ENCODE results near the gene FGF6.

The FGF6 gene

GRCh38 chr12:4424422-4424821, 21.2 kb downstream of the FGF6 start:
- Histone ChIP-seq H3K79me2 (ENCODE audit: control insufficient read depth, low read length) (no peaks in the 10 kb centered on the region), H3K27me3 (ENCODE audit: control insufficient read depth, low read length) (0 out of 2 replicates have a peak, but pooled peaks cover under 1% of the 10 kb centered on the region), H3K9me3 (ENCODE audit: control insufficient read depth, insufficient read depth, low read length) (no peaks in the 10 kb centered on the region), H3K4me3 (ENCODE audit: low read length) (no peak overlapping the region), H4K20me1 (ENCODE audit: control insufficient read depth, insufficient read depth, low read depth, low read length) (no peaks in the 10 kb centered on the region), H3K36me3 (ENCODE audit: control insufficient read depth, low read length) (no peaks in the 10 kb centered on the region), H3K27ac (ENCODE audit: low read depth, low read length) (no peak overlapping the region), H3K9me2 (replicated peaks; ENCODE audit: control insufficient read depth, low read length) (no peaks in the 10 kb centered on the region), H3K4me1 (ENCODE audit: control insufficient read depth, low read length) (no peaks in the 10 kb centered on the region), H3K4me2 (ENCODE audit: low read length) (no peak overlapping the region), H3F3A (ENCODE audit: control insufficient read depth, insufficient read depth) (no peaks in the 10 kb centered on the region)
- TF ChIP-seq, protein P1, sequence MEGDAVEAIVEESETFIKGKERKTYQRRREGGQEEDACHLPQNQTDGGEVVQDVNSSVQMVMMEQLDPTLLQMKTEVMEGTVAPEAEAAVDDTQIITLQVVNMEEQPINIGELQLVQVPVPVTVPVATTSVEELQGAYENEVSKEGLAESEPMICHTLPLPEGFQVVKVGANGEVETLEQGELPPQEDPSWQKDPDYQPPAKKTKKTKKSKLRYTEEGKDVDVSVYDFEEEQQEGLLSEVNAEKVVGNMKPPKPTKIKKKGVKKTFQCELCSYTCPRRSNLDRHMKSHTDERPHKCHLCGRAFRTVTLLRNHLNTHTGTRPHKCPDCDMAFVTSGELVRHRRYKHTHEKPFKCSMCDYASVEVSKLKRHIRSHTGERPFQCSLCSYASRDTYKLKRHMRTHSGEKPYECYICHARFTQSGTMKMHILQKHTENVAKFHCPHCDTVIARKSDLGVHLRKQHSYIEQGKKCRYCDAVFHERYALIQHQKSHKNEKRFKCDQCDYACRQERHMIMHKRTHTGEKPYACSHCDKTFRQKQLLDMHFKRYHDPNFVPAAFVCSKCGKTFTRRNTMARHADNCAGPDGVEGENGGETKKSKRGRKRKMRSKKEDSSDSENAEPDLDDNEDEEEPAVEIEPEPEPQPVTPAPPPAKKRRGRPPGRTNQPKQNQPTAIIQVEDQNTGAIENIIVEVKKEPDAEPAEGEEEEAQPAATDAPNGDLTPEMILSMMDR (IDR thresholded peaks at IDR 0.05; ENCODE audit: low read depth, low read length, poor library complexity, severe bottlenecking) = no peak

GRCh38 chr12:4423528-4424195, 22.0 kb downstream of the FGF6 start:
- no peak overlapping the region for H3K27ac ChIP-seq (ENCODE audit: low read depth, low read length)
- H3K9me3 ChIP-seq (ENCODE audit: control insufficient read depth, insufficient read depth, low read length) = no peaks in the 10 kb centered on the region
- no peaks in the 10 kb centered on the region; the same call in 1 of the 2 replicates for H4K20me1 ChIP-seq (ENCODE audit: control insufficient read depth, insufficient read depth, low read depth, low read length)
- H3K27me3 ChIP-seq (ENCODE audit: control insufficient read depth, low read length) = peaks cover 5% of the 10 kb centered on the region; the same call in 1 of the 2 replicates
- H3K79me2 ChIP-seq (ENCODE audit: control insufficient read depth, low read length) = no peaks in the 10 kb centered on the region
- H3K36me3 ChIP-seq (ENCODE audit: control insufficient read depth, low read length) = no peaks in the 10 kb centered on the region
- no peaks in the 10 kb centered on the region for H3F3A ChIP-seq (ENCODE audit: control insufficient read depth, insufficient read depth)
- no peak overlapping the region for H3K4me2 ChIP-seq (ENCODE audit: low read length)
- TF ChIP-seq, protein P1 (IDR thresholded peaks at IDR 0.05; ENCODE audit: low read depth, low read length, poor library complexity, severe bottlenecking) = no peak
- no peak for TF ChIP-seq EZH2phosphoT487 (IDR thresholded peaks at IDR 0.05; ENCODE audit: borderline replicate concordance, low read length)
- H3K4me1 ChIP-seq (ENCODE audit: control insufficient read depth, low read length) = no peaks in the 10 kb centered on the region
- H3K4me3 ChIP-seq (ENCODE audit: low read length) = no peak overlapping the region
- H3K9me2 ChIP-seq (replicated peaks; ENCODE audit: control insufficient read depth, low read length) = no peaks in the 10 kb centered on the region

DNA sequence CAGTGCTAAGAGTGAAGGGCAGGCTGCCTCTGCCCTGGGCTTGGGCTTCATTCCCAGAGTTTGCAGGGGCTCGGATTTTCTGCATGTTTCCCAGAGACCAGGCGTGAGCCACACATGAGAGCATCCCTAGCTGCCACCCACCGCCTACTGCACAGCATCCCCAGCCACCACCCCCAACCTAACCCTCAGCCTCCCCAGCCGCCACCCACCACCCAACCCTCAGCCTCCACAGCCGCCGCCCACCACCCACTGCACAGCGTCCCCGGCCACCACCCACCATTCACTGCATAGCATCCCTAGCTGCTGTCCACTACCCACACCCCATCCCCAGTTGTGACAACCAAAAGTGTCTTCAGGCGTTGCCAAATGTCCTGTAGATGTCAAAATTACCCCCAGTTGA, 22.6 kb downstream of the FGF6 start:
- H3K9me3 ChIP-seq (ENCODE audit: control insufficient read depth, insufficient read depth, low read length) = no peaks in the 10 kb centered on the region

More for the DNA sequence above, 22.6 kb downstream of the FGF6 start:
- no peaks in the 10 kb centered on the region for H3F3A ChIP-seq (ENCODE audit: control insufficient read depth, insufficient read depth)
- H3K4me2 ChIP-seq (ENCODE audit: low read length) = no peak overlapping the region
- H3K27ac ChIP-seq (ENCODE audit: low read depth, low read length) = no peak overlapping the region
- no peaks in the 10 kb centered on the region; the same call in 1 of the 2 replicates for H4K20me1 ChIP-seq (ENCODE audit: control insufficient read depth, insufficient read depth, low read depth, low read length)
- no peaks in the 10 kb centered on the region for H3K36me3 ChIP-seq (ENCODE audit: control insufficient read depth, low read length)
- H3K9me2 ChIP-seq (replicated peaks; ENCODE audit: control insufficient read depth, low read length) = no peaks in the 10 kb centered on the region
- no peaks in the 10 kb centered on the region for H3K79me2 ChIP-seq (ENCODE audit: control insufficient read depth, low read length)
- peaks cover 9% of the 10 kb centered on the region; the same call in 1 of the 2 replicates for H3K27me3 ChIP-seq (ENCODE audit: control insufficient read depth, low read length)
- TF ChIP-seq, protein P1 (IDR thresholded peaks at IDR 0.05; ENCODE audit: low read depth, low read length, poor library complexity, severe bottlenecking) = no peak
- TF ChIP-seq EZH2phosphoT487 (IDR thresholded peaks at IDR 0.05; ENCODE audit: borderline replicate concordance, low read length) = no peak
- H3K4me1 ChIP-seq (ENCODE audit: control insufficient read depth, low read length) = no peaks in the 10 kb centered on the region
- H3K4me3 ChIP-seq (ENCODE audit: low read length) = no peak overlapping the region

Measured in DOHH2 (cell line).